ENCODE results near the gene FKBP2. TPM values are rescaled to one million over a fixed set of nuclear protein-coding genes. Genes with fewer than 3 reads are reported as not detected.

Gene FKBP2
- total RNA-seq, 1 donor from 2014 or later, result 41.5 TPM

- peak overlapping the region; percentile 87 for H3K27ac Mint-ChIP-seq (ENCODE audit: unreplicated experiment)
- Histone ChIP-seq H3K27me3 (ENCODE audit: insufficient read depth, low read length) (no peaks in the 10 kb centered on the region), H3K4me1 (ENCODE audit: insufficient read depth, low read length) (peaks cover 22% of the 10 kb centered on the region), H3K4me3 (ENCODE audit: insufficient read depth, low read depth, low read length) (peak overlapping the region; percentile 80), H2AFZ (ENCODE audit: low read depth, low read length) (peak overlapping the region; percentile 55), H3K79me2 (ENCODE audit: insufficient read depth, low read length) (peaks cover 29% of the 10 kb centered on the region), H3K9ac (ENCODE audit: low read length) (peak overlapping the region; percentile 88), H3K36me3 (ENCODE audit: insufficient read depth, low read length) (peaks cover 6% of the 10 kb centered on the region), H3K27ac (ENCODE audit: low read depth, low read length) (no peak overlapping the region), H3K9me3 (ENCODE audit: insufficient read depth, low read depth, low read length) (no peaks in the 10 kb centered on the region), H3K4me2 (ENCODE audit: low read length) (peak overlapping the region; percentile 99), H4K20me1 (ENCODE audit: insufficient read depth, low read length) (peaks cover 29% of the 10 kb centered on the region)
- peaks cover 7% of the 10 kb centered on the region for H3K36me3 Mint-ChIP-seq (ENCODE audit: low read depth, unreplicated experiment)
- DNase-seq (ENCODE audit: low read depth) (no peak), FAIRE-seq (no peak)
- H3K4me3 Mint-ChIP-seq (ENCODE audit: unreplicated experiment), result peak overlapping the region; percentile 91
- TF ChIP-seq EZH2 (IDR thresholded peaks at IDR 0.05; ENCODE audit: insufficient read depth, low read length), result no peak
- peak; percentile 34 for TF ChIP-seq CTCF (IDR thresholded peaks at IDR 0.05; ENCODE audit: insufficient read depth, low read depth, low read length)
- H3K27me3 Mint-ChIP-seq (ENCODE audit: low read depth, unreplicated experiment), result no peaks in the 10 kb centered on the region
- H3K9me3 Mint-ChIP-seq (ENCODE audit: unreplicated experiment), result no peaks in the 10 kb centered on the region
- peaks cover 9% of the 10 kb centered on the region for H3K4me1 Mint-ChIP-seq (ENCODE audit: low read depth, unreplicated experiment)
These were observed 11.3 kb downstream of the FKBP2 start for GRCh38 chr11:64252003-64252872.

GRCh38 chr11:64253043-64253442 lies 12.1 kb downstream of the FKBP2 start:
- H3K4me2 ChIP-seq (ENCODE audit: low read length), result peak overlapping the region; percentile 99
- FAIRE-seq (no peak), DNase-seq (ENCODE audit: low read depth) (no peak)
- peak overlapping the region; percentile 80 for H3K4me3 Mint-ChIP-seq (ENCODE audit: unreplicated experiment)
- H3K9ac ChIP-seq (ENCODE audit: low read length), result no peak overlapping the region
- peaks cover 29% of the 10 kb centered on the region for H3K79me2 ChIP-seq (ENCODE audit: insufficient read depth, low read length)
- H3K27ac Mint-ChIP-seq (ENCODE audit: unreplicated experiment), result no peak overlapping the region
- H3K27ac ChIP-seq (ENCODE audit: low read depth, low read length), result no peak overlapping the region
- H3K27me3 ChIP-seq (ENCODE audit: insufficient read depth, low read length), result no peaks in the 10 kb centered on the region
- H3K4me1 ChIP-seq (ENCODE audit: insufficient read depth, low read length), result peaks cover 18% of the 10 kb centered on the region
- H3K4me3 ChIP-seq (ENCODE audit: insufficient read depth, low read depth, low read length), result no peak overlapping the region
- no peaks in the 10 kb centered on the region for H3K27me3 Mint-ChIP-seq (ENCODE audit: low read depth, unreplicated experiment)
- H4K20me1 ChIP-seq (ENCODE audit: insufficient read depth, low read length), result peaks cover 29% of the 10 kb centered on the region
- H3K36me3 Mint-ChIP-seq (ENCODE audit: low read depth, unreplicated experiment), result peaks cover 11% of the 10 kb centered on the region
- H3K9me3 ChIP-seq (ENCODE audit: insufficient read depth, low read depth, low read length), result no peaks in the 10 kb centered on the region
- peaks cover 8% of the 10 kb centered on the region for H3K36me3 ChIP-seq (ENCODE audit: insufficient read depth, low read length)
- H3K4me1 Mint-ChIP-seq (ENCODE audit: low read depth, unreplicated experiment), result peaks cover 8% of the 10 kb centered on the region
- H2AFZ ChIP-seq (ENCODE audit: low read depth, low read length), result no peak overlapping the region
- no peaks in the 10 kb centered on the region for H3K9me3 Mint-ChIP-seq (ENCODE audit: unreplicated experiment)
- no peak for TF ChIP-seq CTCF (IDR thresholded peaks at IDR 0.05; ENCODE audit: insufficient read depth, low read depth, low read length)
- no peak for TF ChIP-seq EZH2 (IDR thresholded peaks at IDR 0.05; ENCODE audit: insufficient read depth, low read length)

- no peaks in the 10 kb centered on the region for H3K27me3 Mint-ChIP-seq (ENCODE audit: low read depth, unreplicated experiment)
- no peaks in the 10 kb centered on the region for H3K27me3 ChIP-seq (ENCODE audit: insufficient read depth, low read length)
- H3K4me1 Mint-ChIP-seq (ENCODE audit: low read depth, unreplicated experiment), result peaks cover 8% of the 10 kb centered on the region
- no peak overlapping the region for H2AFZ ChIP-seq (ENCODE audit: low read depth, low read length)
- H3K79me2 ChIP-seq (ENCODE audit: insufficient read depth, low read length), result peaks cover 29% of the 10 kb centered on the region
- H3K9me3 Mint-ChIP-seq (ENCODE audit: unreplicated experiment), result no peaks in the 10 kb centered on the region
- peaks cover 29% of the 10 kb centered on the region for H4K20me1 ChIP-seq (ENCODE audit: insufficient read depth, low read length)
- no peaks in the 10 kb centered on the region for H3K9me3 ChIP-seq (ENCODE audit: insufficient read depth, low read depth, low read length)
- H3K4me3 ChIP-seq (ENCODE audit: insufficient read depth, low read depth, low read length), result no peak overlapping the region
- FAIRE-seq (no peak), DNase-seq (ENCODE audit: low read depth) (no peak)
- peak overlapping the region; percentile 99 for H3K4me2 ChIP-seq (ENCODE audit: low read length)
- no peak overlapping the region for H3K27ac ChIP-seq (ENCODE audit: low read depth, low read length)
- peaks cover 8% of the 10 kb centered on the region for H3K36me3 ChIP-seq (ENCODE audit: insufficient read depth, low read length)
- TF ChIP-seq EZH2 (IDR thresholded peaks at IDR 0.05; ENCODE audit: insufficient read depth, low read length), result no peak
- TF ChIP-seq CTCF (IDR thresholded peaks at IDR 0.05; ENCODE audit: insufficient read depth, low read depth, low read length), result no peak
- H3K9ac ChIP-seq (ENCODE audit: low read length), result no peak overlapping the region
- peaks cover 11% of the 10 kb centered on the region for H3K36me3 Mint-ChIP-seq (ENCODE audit: low read depth, unreplicated experiment)
- no peak overlapping the region for H3K27ac Mint-ChIP-seq (ENCODE audit: unreplicated experiment)
- peak overlapping the region; percentile 80 for H3K4me3 Mint-ChIP-seq (ENCODE audit: unreplicated experiment)
- peaks cover 18% of the 10 kb centered on the region for H3K4me1 ChIP-seq (ENCODE audit: insufficient read depth, low read length)
These were observed 12.6 kb downstream of the FKBP2 start for GRCh38 chr11:64253481-64253880.
